H9 (cell line): ENCODE data around the gene ZNF823. TPM values are rescaled to one million over a fixed set of nuclear protein-coding genes. Genes with fewer than 3 reads are reported as not detected.

Experiments used
- DNase-seq: peaks from one replicate; pipeline ENCODE4 v3.0.0-alpha.2; 2017
- H2AFZ ChIP-seq: one replicate; pipeline ENCODE4 v1.6.1; 2013; ENCODE audit warnings: mild to moderate bottlenecking, low read length, control low read depth, moderate library complexity
- H2AK5ac ChIP-seq: 2 replicates; pipeline ENCODE4 v1.6.1; 2013; ENCODE audit warnings: low read length, control low read depth, mixed read lengths; ENCODE audit not compliant: insufficient read length
- H2BK120ac ChIP-seq: one replicate; pipeline ENCODE4 v1.6.1; 2013; ENCODE audit warnings: low read depth, mild to moderate bottlenecking, low read length, control low read depth, inconsistent platforms; ENCODE audit not compliant: poor library complexity, severe bottlenecking
- H2BK12ac ChIP-seq: 2 replicates; pipeline ENCODE4 v1.6.1; 2013; ENCODE audit warnings: low read length, control low read depth, mixed read lengths, low read depth; ENCODE audit not compliant: insufficient read length
- H2BK15ac ChIP-seq: 2 replicates; pipeline ENCODE4 v1.6.1; 2013; ENCODE audit warnings: low read depth, low read length, control low read depth
- H2BK20ac ChIP-seq: one replicate; pipeline ENCODE4 v1.6.1; 2013; ENCODE audit warnings: low read depth, mild to moderate bottlenecking, low read length, control low read depth, inconsistent platforms; ENCODE audit not compliant: poor library complexity, severe bottlenecking
- H2BK5ac ChIP-seq: 2 replicates; pipeline ENCODE4 v1.6.1; 2013; ENCODE audit warnings: low read length, control low read depth, mixed read lengths; ENCODE audit not compliant: insufficient read length
- H3K14ac ChIP-seq: 2 replicates; pipeline ENCODE4 v1.6.1; 2013; ENCODE audit warnings: low read length, control low read depth; ENCODE audit not compliant: insufficient read depth
- H3K18ac ChIP-seq: 2 replicates; pipeline ENCODE4 v1.6.1; 2013; ENCODE audit warnings: low read depth, mild to moderate bottlenecking, mixed read lengths, low read length, control low read depth; ENCODE audit not compliant: insufficient read length
- H3K23ac ChIP-seq: 2 replicates; pipeline ENCODE4 v1.6.1; 2013; ENCODE audit warnings: low read length, control low read depth, mixed read lengths, low read depth; ENCODE audit not compliant: insufficient read length
- H3K23me2 ChIP-seq: 2 replicates; pipeline ENCODE4 v1.6.1; 2013; ENCODE audit warnings: low read depth, mild to moderate bottlenecking, mixed read lengths, low read length, control low read depth; ENCODE audit not compliant: insufficient read length, poor library complexity, severe bottlenecking
- H3K27ac ChIP-seq: 2 replicates; pipeline ENCODE4 v1.5.1; 2013; ENCODE audit warnings: low read length, control low read depth, mixed read lengths, low read depth; ENCODE audit not compliant: insufficient read length
- H3K27me3 ChIP-seq: 2 replicates; pipeline ENCODE4 v1.6.1; 2013; ENCODE audit warnings: low read length, control low read depth, inconsistent platforms; ENCODE audit not compliant: insufficient read depth
- H3K4ac ChIP-seq: 2 replicates; pipeline ENCODE4 v1.6.1; 2013; ENCODE audit warnings: low read depth, mild to moderate bottlenecking, control low read depth, inconsistent platforms, low read length, moderate library complexity
- H3K4me1 ChIP-seq: 2 replicates; pipeline ENCODE4 v1.6.1; 2013; ENCODE audit warnings: low read length, control low read depth, inconsistent platforms; ENCODE audit not compliant: insufficient read depth
- H3K4me2 ChIP-seq: 2 replicates; pipeline ENCODE4 v1.6.1; 2013; ENCODE audit warnings: low read length, control low read depth, mixed read lengths; ENCODE audit not compliant: insufficient read length, insufficient read depth
- H3K56ac ChIP-seq: 2 replicates; pipeline ENCODE4 v1.6.1; 2013; ENCODE audit warnings: low read depth, mild to moderate bottlenecking, mixed read lengths, low read length, control low read depth; ENCODE audit not compliant: insufficient read length
- H3K79me1 ChIP-seq: 2 replicates; pipeline ENCODE4 v1.6.1; 2013; ENCODE audit warnings: low read depth, mild to moderate bottlenecking, moderate library complexity, low read length, control low read depth, inconsistent platforms; ENCODE audit not compliant: insufficient read depth, poor library complexity, severe bottlenecking
- H3K79me2 ChIP-seq: 2 replicates; pipeline ENCODE4 v1.6.1; 2013; ENCODE audit warnings: low read length, control low read depth, inconsistent platforms; ENCODE audit not compliant: insufficient read depth
- H3K9ac ChIP-seq: 2 replicates; pipeline ENCODE4 v1.6.1; 2013; ENCODE audit warnings: low read length, control low read depth, mixed read lengths; ENCODE audit not compliant: insufficient read length; ENCODE audit errors: extremely low read depth
- H3K9me3 ChIP-seq: one replicate; pipeline ENCODE4 v1.6.1; 2013; ENCODE audit warnings: low read depth, low read length, inconsistent platforms; ENCODE audit not compliant: control insufficient read depth
- H3T11ph ChIP-seq: one replicate; pipeline ENCODE4 v1.6.1; 2013; ENCODE audit warnings: mild to moderate bottlenecking, low read length, control low read depth, inconsistent platforms
- H4K20me1 ChIP-seq: one replicate; pipeline ENCODE4 v1.6.1; 2013; ENCODE audit not compliant: control insufficient read depth, insufficient read length, insufficient read depth
- H4K5ac ChIP-seq: 2 replicates; pipeline ENCODE4 v1.6.1; 2013; ENCODE audit warnings: low read depth, mild to moderate bottlenecking, mixed read lengths, low read length, control low read depth; ENCODE audit not compliant: insufficient read length
- H4K8ac ChIP-seq: replicated peaks from 2 replicates; pipeline ENCODE4 v1.6.1; 2013; ENCODE audit warnings: low read length, control low read depth, mixed read lengths, low read depth; ENCODE audit not compliant: insufficient read length
- H4K91ac ChIP-seq: 2 replicates; pipeline ENCODE4 v1.6.1; 2013; ENCODE audit warnings: low read depth, mild to moderate bottlenecking, moderate library complexity, mixed read lengths, low read length, control low read depth; ENCODE audit not compliant: insufficient read length
- H3K27ac Mint-ChIP-seq, 3 experiments: 2 replicates in 2 of 3; 3 replicates in 1 of 3; pipeline ENCODE4 v1.8.0; 2020 to 2021; ENCODE audit warnings: mixed read lengths in 3 of 3, mild to moderate bottlenecking in 1 of 3, moderate library complexity in 1 of 3
- H3K27me3 Mint-ChIP-seq: 2 replicates; pipeline ENCODE4 v1.8.0; 2021; ENCODE audit warnings: low read depth, mild to moderate bottlenecking, moderate library complexity, mixed read lengths
- H3K36me3 Mint-ChIP-seq, 3 experiments: 2 replicates in 2 of 3; 3 replicates in 1 of 3; pipeline ENCODE4 v1.8.0; 2020 to 2021; ENCODE audit warnings: low read depth in 3 of 3, mixed read lengths in 3 of 3; ENCODE audit not compliant: insufficient read depth in 1 of 3
- H3K4me1 Mint-ChIP-seq, 2 experiments: 2 replicates each; pipeline ENCODE4 v1.8.0; 2020; ENCODE audit warnings: mixed read lengths in 2 of 2
- H3K4me3 Mint-ChIP-seq, 2 experiments: 2 replicates in 1 of 2; 3 replicates in 1 of 2; pipeline ENCODE4 v1.8.0; 2020 to 2021; ENCODE audit warnings: mild to moderate bottlenecking in 2 of 2, mixed read lengths in 2 of 2, moderate library complexity in 1 of 2
- H3K9me3 Mint-ChIP-seq, 2 experiments: 2 replicates in 1 of 2; 3 replicates in 1 of 2; pipeline ENCODE4 v1.8.0; 2020; ENCODE audit warnings: mild to moderate bottlenecking in 2 of 2, mixed read lengths in 2 of 2, moderate library complexity in 1 of 2
- WGBS: extraction: QIAGEN DNeasy Blood & Tissue Kit; methylation state at CpG from one replicate; pipeline ENCODE4 v1.1.7; 2013; ENCODE audit warnings: missing lambda C conversion rate, low lambda C conversion rate, mixed read lengths; ENCODE audit not compliant: insufficient read length; ENCODE audit errors: extremely low coverage; 5-methylcytosine and 5-hydroxymethylcytosine counted together
- total RNA-seq: library from RNA; stranded (reverse); gene quantifications from 2 replicates; pipeline ENCODE4 v1.2.1, GENCODE V29; 2021
- TF ChIP-seq, protein P1 (sequence below): fragments of 200-600 bp; sonication (generic); conservative IDR thresholded peaks from 3 replicates; pipeline ENCODE4 v1.8.0; 2021; ENCODE audit warnings: antibody characterized with exemption, mild to moderate bottlenecking

The ZNF823 gene
- total RNA-seq, 1 experiment from 2014 or later = 2.5 TPM

DNA sequence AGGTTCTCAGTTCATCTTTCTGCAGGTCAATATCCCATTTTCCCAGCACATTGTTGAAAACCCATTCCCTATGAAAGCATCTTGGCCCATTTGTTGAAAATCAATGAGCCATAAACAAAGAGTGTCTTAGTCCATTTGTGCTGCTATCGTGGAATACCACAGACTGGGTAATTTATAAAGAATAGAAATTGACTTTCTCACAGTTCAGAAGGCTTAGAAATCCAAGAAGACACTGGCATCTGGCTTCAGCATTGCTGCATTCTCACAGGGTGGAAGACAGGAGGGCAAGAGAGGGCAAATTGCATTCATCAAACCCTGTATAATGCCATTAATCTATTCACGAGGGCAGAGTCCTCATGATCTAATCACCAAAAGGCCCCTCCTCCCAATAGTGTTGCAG, 34.1 kb downstream of the ZNF823 start:
- no peaks in the 10 kb centered on the region for H3K4me1 Mint-ChIP-seq
- no peak overlapping the region for H2AK5ac ChIP-seq
- no peaks in the 10 kb centered on the region for H3K27me3 ChIP-seq
- H3K23ac ChIP-seq = no peak overlapping the region
- H3T11ph ChIP-seq = no peak overlapping the region
- H4K20me1 ChIP-seq = no peaks in the 10 kb centered on the region
- no peak overlapping the region for H3K14ac ChIP-seq
- TF ChIP-seq, protein P1, sequence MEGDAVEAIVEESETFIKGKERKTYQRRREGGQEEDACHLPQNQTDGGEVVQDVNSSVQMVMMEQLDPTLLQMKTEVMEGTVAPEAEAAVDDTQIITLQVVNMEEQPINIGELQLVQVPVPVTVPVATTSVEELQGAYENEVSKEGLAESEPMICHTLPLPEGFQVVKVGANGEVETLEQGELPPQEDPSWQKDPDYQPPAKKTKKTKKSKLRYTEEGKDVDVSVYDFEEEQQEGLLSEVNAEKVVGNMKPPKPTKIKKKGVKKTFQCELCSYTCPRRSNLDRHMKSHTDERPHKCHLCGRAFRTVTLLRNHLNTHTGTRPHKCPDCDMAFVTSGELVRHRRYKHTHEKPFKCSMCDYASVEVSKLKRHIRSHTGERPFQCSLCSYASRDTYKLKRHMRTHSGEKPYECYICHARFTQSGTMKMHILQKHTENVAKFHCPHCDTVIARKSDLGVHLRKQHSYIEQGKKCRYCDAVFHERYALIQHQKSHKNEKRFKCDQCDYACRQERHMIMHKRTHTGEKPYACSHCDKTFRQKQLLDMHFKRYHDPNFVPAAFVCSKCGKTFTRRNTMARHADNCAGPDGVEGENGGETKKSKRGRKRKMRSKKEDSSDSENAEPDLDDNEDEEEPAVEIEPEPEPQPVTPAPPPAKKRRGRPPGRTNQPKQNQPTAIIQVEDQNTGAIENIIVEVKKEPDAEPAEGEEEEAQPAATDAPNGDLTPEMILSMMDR = no peak
- no peak overlapping the region for H2BK5ac ChIP-seq
- no peak overlapping the region for H3K4me2 ChIP-seq
- no peaks in the 10 kb centered on the region for H3K4me1 ChIP-seq
- no peaks in the 10 kb centered on the region for H3K79me2 ChIP-seq
- no peak overlapping the region for H3K4ac ChIP-seq
- no peak overlapping the region for H3K56ac ChIP-seq
- no peak overlapping the region for H2BK120ac ChIP-seq
- no peak overlapping the region for H3K18ac ChIP-seq
- H4K91ac ChIP-seq = no peak overlapping the region
- H3K4me3 Mint-ChIP-seq = no peak overlapping the region
- H3K27me3 Mint-ChIP-seq = peaks cover 34% of the 10 kb centered on the region
- no peak overlapping the region for H3K27ac ChIP-seq
- no peak overlapping the region for H2AFZ ChIP-seq
- no peak overlapping the region for H2BK12ac ChIP-seq
- no peaks in the 10 kb centered on the region for H3K9me3 ChIP-seq
- H3K9ac ChIP-seq = no peak overlapping the region
- H3K27ac Mint-ChIP-seq = no peak overlapping the region
- H4K8ac ChIP-seq = no peak overlapping the region
- no peak for DNase-seq
- H3K36me3 Mint-ChIP-seq = no peaks in the 10 kb centered on the region
- WGBS = no CpG with 5 or more reads among the region's 2 CpGs
- no peak overlapping the region for H2BK15ac ChIP-seq
- no peaks in the 10 kb centered on the region; a peak in 2 of 5 replicates for H3K9me3 Mint-ChIP-seq
- H3K23me2 ChIP-seq = no peaks in the 10 kb centered on the region
- no peaks in the 10 kb centered on the region for H3K79me1 ChIP-seq
- no peak overlapping the region for H2BK20ac ChIP-seq
- no peak overlapping the region for H4K5ac ChIP-seq
